Right lobe of liver (tissue), 4 donors: ENCODE results near the gene KIAA1958.

Source experiments
- POLR2A ChIP-seq: fragments of 450-650 bp; IDR thresholded peaks from one replicate; pipeline ENCODE4 v1.6.1; 2017; ENCODE audit warnings: antibody characterized with exemption, mild to moderate bottlenecking
- TF ChIP-seq, protein P1 (sequence below), 4 donors: fragments of 200-600 bp in 3 of 4; fragments of 450-650 bp in 1 of 4; IDR thresholded peaks; one replicate each; pipeline versions ENCODE4 v1.5.1 to v1.8.0; 2016 to 2022; ENCODE audit warnings: antibody characterized with exemption in 4 of 4, mild to moderate bottlenecking in 2 of 4
- donor health status: DM: no; HTN: no; CAD: no.
- donor health status: DM: no; HTN: no; CAD: no.
- donor health status: DM: no; HTN: yes; CAD: no.

- TF ChIP-seq POLR2A = no peak
- TF ChIP-seq, protein P1, sequence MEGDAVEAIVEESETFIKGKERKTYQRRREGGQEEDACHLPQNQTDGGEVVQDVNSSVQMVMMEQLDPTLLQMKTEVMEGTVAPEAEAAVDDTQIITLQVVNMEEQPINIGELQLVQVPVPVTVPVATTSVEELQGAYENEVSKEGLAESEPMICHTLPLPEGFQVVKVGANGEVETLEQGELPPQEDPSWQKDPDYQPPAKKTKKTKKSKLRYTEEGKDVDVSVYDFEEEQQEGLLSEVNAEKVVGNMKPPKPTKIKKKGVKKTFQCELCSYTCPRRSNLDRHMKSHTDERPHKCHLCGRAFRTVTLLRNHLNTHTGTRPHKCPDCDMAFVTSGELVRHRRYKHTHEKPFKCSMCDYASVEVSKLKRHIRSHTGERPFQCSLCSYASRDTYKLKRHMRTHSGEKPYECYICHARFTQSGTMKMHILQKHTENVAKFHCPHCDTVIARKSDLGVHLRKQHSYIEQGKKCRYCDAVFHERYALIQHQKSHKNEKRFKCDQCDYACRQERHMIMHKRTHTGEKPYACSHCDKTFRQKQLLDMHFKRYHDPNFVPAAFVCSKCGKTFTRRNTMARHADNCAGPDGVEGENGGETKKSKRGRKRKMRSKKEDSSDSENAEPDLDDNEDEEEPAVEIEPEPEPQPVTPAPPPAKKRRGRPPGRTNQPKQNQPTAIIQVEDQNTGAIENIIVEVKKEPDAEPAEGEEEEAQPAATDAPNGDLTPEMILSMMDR (IDR thresholded peaks at IDR 0.05) = no peak
These were observed 40.1 kb upstream of the KIAA1958 start for GRCh38 chr9:112446526-112446925.
